Neural progenitor cell (in vitro differentiated cells): Measurements from ENCODE around the gene TPSAB1. TPM values are rescaled to one million over a fixed set of nuclear protein-coding genes. Genes with fewer than 3 reads are reported as not detected.
"Not testable (repeated sequence)": the region's sequence is repeated elsewhere in the genome, so short reads cannot be mapped to it uniquely, and the experiment has no call there.

Experiments
- DNase-seq: peaks from one replicate; pipeline ENCODE4 v3.0.0-alpha.2; 2016; ENCODE audit warnings: low spot score
- H2AFZ ChIP-seq: fragments of 200-600 bp; sonication (generic); replicated peaks from 2 replicates; pipeline ENCODE4 v1.6.1; 2016; ENCODE audit warnings: antibody characterized with exemption
- H3F3A ChIP-seq: fragments of 200-600 bp; sonication (generic); 2 replicates; pipeline ENCODE4 v1.6.1; 2016; ENCODE audit warnings: antibody characterized with exemption, low read depth
- H3K27ac ChIP-seq: fragments of 200-600 bp; sonication (generic); 2 replicates; pipeline ENCODE4 v1.5.1; 2016; ENCODE audit warnings: mild to moderate bottlenecking
- H3K27me3 ChIP-seq: fragments of 200-600 bp; sonication (generic); 2 replicates; pipeline ENCODE4 v1.6.1; 2016; ENCODE audit warnings: mild to moderate bottlenecking, moderate library complexity
- H3K36me3 ChIP-seq: fragments of 200-600 bp; sonication (generic); 2 replicates; pipeline ENCODE4 v1.5.1; 2016
- H3K4me1 ChIP-seq: fragments of 200-600 bp; sonication (generic); 2 replicates; pipeline ENCODE4 v1.6.1; 2016; ENCODE audit warnings: mixed run types
- H3K4me2 ChIP-seq: fragments of 200-600 bp; sonication (generic); 2 replicates; pipeline ENCODE4 v1.6.1; 2016
- H3K4me3 ChIP-seq: fragments of 200-600 bp; sonication (generic); 2 replicates; pipeline ENCODE4 v1.5.1; 2016
- H3K79me2 ChIP-seq: fragments of 200-600 bp; sonication (generic); 2 replicates; pipeline ENCODE4 v1.6.1; 2016; ENCODE audit warnings: low read depth
- H3K9ac ChIP-seq: fragments of 200-600 bp; sonication (generic); 2 replicates; pipeline ENCODE4 v1.6.1; 2016
- H3K9me3 ChIP-seq: fragments of 200-600 bp; sonication (generic); 2 replicates; pipeline ENCODE4 v1.5.1; 2016; ENCODE audit warnings: low read depth
- H4K20me1 ChIP-seq: fragments of 200-600 bp; sonication (generic); 2 replicates; pipeline ENCODE4 v1.6.1; 2016; ENCODE audit warnings: low read depth
- H3K27ac Mint-ChIP-seq: 3 replicates; pipeline ENCODE4 v1.8.0; 2021; ENCODE audit warnings: mixed read lengths
- H3K27me3 Mint-ChIP-seq: 2 replicates; pipeline ENCODE4 v1.8.0; 2022; ENCODE audit warnings: low read depth, mild to moderate bottlenecking, inconsistent platforms, moderate library complexity, mixed read lengths; ENCODE audit not compliant: insufficient read depth
- H3K36me3 Mint-ChIP-seq: 3 replicates; pipeline ENCODE4 v1.8.0; 2021; ENCODE audit warnings: mixed read lengths
- H3K4me1 Mint-ChIP-seq: 3 replicates; pipeline ENCODE4 v1.8.0; 2021; ENCODE audit warnings: mixed read lengths
- H3K4me3 Mint-ChIP-seq: 3 replicates; pipeline ENCODE4 v1.8.0; 2021; ENCODE audit warnings: mild to moderate bottlenecking, moderate library complexity, mixed read lengths
- H3K9me3 Mint-ChIP-seq: 3 replicates; pipeline ENCODE4 v1.8.0; 2020; ENCODE audit warnings: mixed read lengths
- CTCF ChIP-seq: fragments of 200-600 bp; sonication (generic); IDR thresholded peaks from 2 replicates; pipeline ENCODE4 v1.5.1; 2017; ENCODE audit warnings: antibody characterized with exemption, mild to moderate bottlenecking
- EZH2 ChIP-seq: fragments of 200-600 bp; sonication (generic); IDR thresholded peaks from 2 replicates; pipeline ENCODE4 v1.6.1; 2017; ENCODE audit warnings: antibody characterized with exemption, mild to moderate bottlenecking, moderate library complexity
- EZH2phosphoT487 ChIP-seq: fragments of 200-600 bp; sonication (generic); IDR thresholded peaks from 2 replicates; pipeline ENCODE4 v1.6.1; 2017; ENCODE audit warnings: antibody characterized with exemption
- total RNA-seq: library from RNA; depleted of rRNA; stranded (reverse); fragments of >200 nt; gene quantifications from 2 replicates; pipeline ENCODE4 v1.2.3, GENCODE V29; 2015; ENCODE audit warnings: low replicate concordance

Gene TPSAB1
- total RNA-seq, 1 donor from 2014 or later = not detected

- H3K4me1 ChIP-seq = no peaks in the 10 kb centered on the region
- no peaks in the 10 kb centered on the region for H3K27me3 ChIP-seq
- peaks cover 11% of the 10 kb centered on the region for H3K4me1 Mint-ChIP-seq
- H3K27ac Mint-ChIP-seq = no peak overlapping the region
- peaks cover 69% of the 10 kb centered on the region for H4K20me1 ChIP-seq
- no peak overlapping the region for H3K4me3 Mint-ChIP-seq
- H3F3A ChIP-seq = no peaks in the 10 kb centered on the region
- no peak overlapping the region for H3K9ac ChIP-seq
- no peaks in the 10 kb centered on the region for H3K79me2 ChIP-seq
- H3K4me3 ChIP-seq = no peak overlapping the region
- H3K36me3 Mint-ChIP-seq = peaks cover 5% of the 10 kb centered on the region
- H3K9me3 ChIP-seq = no peaks in the 10 kb centered on the region
- H3K27me3 Mint-ChIP-seq = peaks cover 2% of the 10 kb centered on the region
- no peaks in the 10 kb centered on the region for H3K36me3 ChIP-seq
- no peak for DNase-seq
- no peaks in the 10 kb centered on the region for H3K9me3 Mint-ChIP-seq
- TF ChIP-seq EZH2phosphoT487 (no peak), EZH2 (no peak), CTCF (no peak)
- H3K27ac ChIP-seq = no peak overlapping the region
- no peak overlapping the region for H2AFZ ChIP-seq
- H3K4me2 ChIP-seq = no peak overlapping the region
These were observed 44.0 kb upstream of the TPSAB1 start for GRCh38 chr16:1196494-1196893.

- peaks cover 6% of the 10 kb centered on the region for H3K36me3 Mint-ChIP-seq
- no peak overlapping the region for H3K27ac Mint-ChIP-seq
- peaks cover 2% of the 10 kb centered on the region for H3K27me3 Mint-ChIP-seq
- no peak overlapping the region for H2AFZ ChIP-seq
- no peaks in the 10 kb centered on the region for H3K4me1 ChIP-seq
- H3K36me3 ChIP-seq = no peaks in the 10 kb centered on the region
- no peak overlapping the region for H3K27ac ChIP-seq
- no peak overlapping the region for H3K4me3 Mint-ChIP-seq
- peaks cover 62% of the 10 kb centered on the region for H4K20me1 ChIP-seq
- H3K4me2 ChIP-seq = no peak overlapping the region
- H3K4me1 Mint-ChIP-seq = peaks cover 11% of the 10 kb centered on the region
- H3K4me3 ChIP-seq = no peak overlapping the region
- H3K79me2 ChIP-seq = no peaks in the 10 kb centered on the region
- no peaks in the 10 kb centered on the region for H3K9me3 ChIP-seq
- TF ChIP-seq CTCF (no peak), EZH2 (no peak), EZH2phosphoT487 (no peak)
- H3K9me3 Mint-ChIP-seq = no peaks in the 10 kb centered on the region
- H3K27me3 ChIP-seq = no peaks in the 10 kb centered on the region
- DNase-seq = no peak
- no peak overlapping the region for H3K9ac ChIP-seq
- H3F3A ChIP-seq = no peaks in the 10 kb centered on the region
These were observed 43.2 kb upstream of the TPSAB1 start for GRCh38 chr16:1197237-1197866.

GRCh38 chr16:1198194-1198593 is 42.3 kb upstream of the TPSAB1 start:
- Histone ChIP-seq H3F3A (no peaks in the 10 kb centered on the region), H3K27me3 (no peaks in the 10 kb centered on the region), H3K36me3 (no peaks in the 10 kb centered on the region), H3K27ac (no peak overlapping the region), H3K4me3 (no peak overlapping the region), H3K9ac (no peak overlapping the region), H3K4me2 (no peak overlapping the region), H4K20me1 (peaks cover 53% of the 10 kb centered on the region), H3K79me2 (no peaks in the 10 kb centered on the region), H3K9me3 (no peaks in the 10 kb centered on the region), H3K4me1 (no peaks in the 10 kb centered on the region), H2AFZ (no peak overlapping the region)
- Mint-ChIP-seq H3K9me3 (no peaks in the 10 kb centered on the region), H3K4me3 (no peak overlapping the region), H3K27ac (no peak overlapping the region), H3K4me1 (peaks cover 11% of the 10 kb centered on the region), H3K36me3 (peaks cover 6% of the 10 kb centered on the region), H3K27me3 (peaks cover 2% of the 10 kb centered on the region)
- no peak for TF ChIP-seq CTCF
- TF ChIP-seq EZH2 = no peak
- no peak for TF ChIP-seq EZH2phosphoT487
- DNase-seq = no peak

GRCh38 chr16:1198671-1199346 is 41.7 kb upstream of the TPSAB1 start:
- H3K9ac ChIP-seq, H3K4me3 ChIP-seq, H3K4me3 Mint-ChIP-seq, H3K27me3 Mint-ChIP-seq, H3K9me3 Mint-ChIP-seq, H3F3A ChIP-seq, H3K36me3 ChIP-seq, H3K9me3 ChIP-seq, H2AFZ ChIP-seq, H3K36me3 Mint-ChIP-seq, H3K79me2 ChIP-seq, H3K4me1 ChIP-seq, H3K27ac Mint-ChIP-seq, H3K4me2 ChIP-seq, H3K27me3 ChIP-seq, DNase-seq, H3K27ac ChIP-seq: not testable (repeated sequence)
- peaks cover 11% of the 10 kb centered on the region for H3K4me1 Mint-ChIP-seq
- H4K20me1 ChIP-seq = peaks cover 47% of the 10 kb centered on the region
